Smooth muscle cell of the brain vasculature (primary cell): ENCODE data around the gene WDPCP.
"Not testable (repeated sequence)": the region's sequence is repeated elsewhere in the genome, so short reads cannot be mapped to it uniquely, and the experiment has no call there.

Source experiments
- DNase-seq: peaks from one replicate; pipeline ENCODE4 v3.0.0-alpha.2; 2012; ENCODE audit warnings: low read depth, low spot score

WDPCP gene

DNA sequence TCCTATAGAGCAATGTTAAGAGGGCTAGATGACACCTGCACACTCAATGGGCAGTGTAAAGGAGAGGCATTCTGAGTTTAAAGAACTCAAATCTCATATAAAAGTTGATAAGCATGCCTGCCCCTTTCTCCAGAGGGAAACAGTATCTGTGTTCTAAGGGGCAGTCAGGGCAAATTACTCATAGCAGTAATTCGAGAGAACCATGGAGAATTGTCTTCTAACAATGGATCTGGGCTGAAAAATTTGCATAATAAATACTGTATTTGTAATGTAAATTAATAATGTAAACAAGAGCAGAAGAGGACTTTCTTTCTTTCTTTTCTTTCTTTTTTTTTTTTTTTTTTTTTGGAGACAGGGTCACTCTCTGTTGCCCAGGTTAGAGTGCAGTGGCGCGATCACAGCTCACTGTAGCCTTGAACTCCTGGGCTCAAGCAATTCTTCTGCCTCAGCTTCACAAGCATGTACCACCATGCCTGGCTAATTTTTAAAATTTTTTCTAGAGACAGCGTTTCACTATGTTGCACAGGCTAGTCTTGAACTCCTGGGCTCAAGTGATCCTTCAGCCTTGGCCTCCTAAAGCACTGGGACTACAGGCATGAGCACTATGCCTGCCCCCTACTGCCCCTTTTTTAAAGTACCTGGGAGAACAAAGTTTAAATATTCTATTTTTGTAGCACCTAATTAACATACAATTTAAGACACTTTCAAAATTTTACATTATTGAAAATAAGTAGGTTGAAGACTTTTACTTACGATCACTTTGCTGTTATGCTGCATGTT, 467.0 kb downstream of the WDPCP start:
- no peak for DNase-seq

DNA sequence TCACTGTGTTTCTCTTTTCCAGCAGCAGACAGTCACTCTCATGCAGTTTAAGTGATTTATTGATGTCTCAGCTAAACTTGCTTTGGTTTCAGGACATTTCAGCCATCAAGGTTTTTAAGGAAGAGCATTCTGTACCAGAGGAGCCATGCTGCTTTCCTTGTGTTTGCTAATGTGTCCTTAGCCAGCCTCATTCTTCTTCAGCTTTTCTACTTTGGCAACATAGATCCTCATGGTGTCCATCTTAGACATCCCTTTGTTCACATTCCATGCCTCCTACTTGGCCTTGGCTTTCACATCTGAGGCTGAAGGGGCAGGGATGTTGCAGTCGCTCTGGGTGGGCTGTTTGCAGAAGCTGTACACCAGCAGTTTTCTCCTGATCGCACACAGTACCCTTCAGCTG, 469.5 kb downstream of the WDPCP start:
- no peak for DNase-seq

DNA sequence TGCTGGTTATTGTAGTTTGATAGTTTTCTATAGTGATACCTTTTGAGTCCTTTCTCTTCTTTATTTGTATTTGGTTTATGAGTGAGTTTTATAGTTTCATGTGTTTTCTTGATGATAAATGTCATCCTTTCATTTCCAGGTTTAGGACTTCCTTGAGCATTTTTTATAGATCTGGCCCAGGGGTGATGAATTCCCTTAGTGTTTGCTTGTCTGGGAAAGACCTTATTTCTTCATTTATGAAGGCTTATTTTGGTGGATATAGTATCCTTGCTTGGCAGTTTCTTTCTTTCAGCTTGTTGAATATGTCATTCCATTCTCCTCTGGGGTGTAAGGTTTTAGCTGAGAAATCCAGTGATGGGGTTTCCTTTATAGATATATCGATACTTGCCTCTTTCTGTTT, 483.8 kb downstream of the WDPCP start:
- DNase-seq = no peak

DNA sequence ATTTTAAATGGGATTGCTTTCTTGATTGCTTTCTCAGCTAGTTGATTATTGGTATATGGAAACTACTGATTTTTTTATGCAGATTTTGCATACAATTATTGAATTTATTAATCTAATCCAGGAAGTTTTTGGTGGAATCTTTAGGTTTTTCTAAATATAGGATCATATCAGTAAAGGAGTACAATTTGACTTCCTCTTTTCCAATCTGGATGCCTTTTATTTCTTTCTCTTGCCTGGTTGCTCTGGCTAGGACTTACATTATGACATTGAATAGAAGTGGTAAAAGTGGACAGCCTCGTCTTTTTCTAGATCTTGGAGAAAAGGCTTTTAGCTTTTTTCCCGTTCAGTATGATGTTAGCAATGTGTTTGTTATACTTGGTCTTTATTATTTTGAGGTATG, 486.3 kb downstream of the WDPCP start:
- DNase-seq = no peak

DNA sequence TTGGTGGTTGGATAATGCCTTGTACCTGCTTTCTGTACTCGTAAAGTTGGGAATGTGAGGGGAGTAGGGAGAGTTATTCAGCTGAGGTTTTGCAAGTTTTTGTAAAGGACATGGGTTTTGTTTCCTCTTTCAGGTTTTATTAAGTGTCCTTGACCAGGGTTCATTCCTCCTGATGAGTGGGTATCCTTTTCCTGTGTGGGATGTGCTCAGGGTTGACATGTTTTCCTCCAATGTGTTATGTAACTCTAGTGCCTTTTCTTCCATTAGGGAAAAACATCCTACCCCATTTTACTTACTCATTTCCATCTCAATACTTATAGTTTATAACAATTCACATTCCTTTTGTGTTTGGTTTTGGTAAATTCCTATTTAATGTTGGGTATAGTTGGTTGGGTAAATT, 489.2 kb downstream of the WDPCP start:
- no peak for DNase-seq

DNA sequence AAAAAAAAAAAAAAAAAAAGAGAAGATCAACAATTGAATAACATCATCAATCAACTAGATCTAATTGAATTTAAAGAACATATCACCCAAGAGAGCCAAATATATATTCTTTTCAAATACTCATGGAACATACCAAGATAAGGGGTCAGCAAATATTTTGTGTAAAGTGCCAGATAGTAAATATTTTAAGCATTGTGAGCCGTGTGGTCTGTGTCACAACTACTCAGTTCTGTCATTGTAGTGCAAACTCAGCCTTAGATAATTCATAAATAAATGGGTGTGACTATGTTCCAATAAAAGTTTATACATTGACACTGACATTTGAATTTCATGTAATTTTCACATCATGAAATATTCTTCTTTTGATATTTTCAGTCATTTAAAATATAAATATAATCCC, 491.8 kb downstream of the WDPCP start:
- DNase-seq = no peak

DNA sequence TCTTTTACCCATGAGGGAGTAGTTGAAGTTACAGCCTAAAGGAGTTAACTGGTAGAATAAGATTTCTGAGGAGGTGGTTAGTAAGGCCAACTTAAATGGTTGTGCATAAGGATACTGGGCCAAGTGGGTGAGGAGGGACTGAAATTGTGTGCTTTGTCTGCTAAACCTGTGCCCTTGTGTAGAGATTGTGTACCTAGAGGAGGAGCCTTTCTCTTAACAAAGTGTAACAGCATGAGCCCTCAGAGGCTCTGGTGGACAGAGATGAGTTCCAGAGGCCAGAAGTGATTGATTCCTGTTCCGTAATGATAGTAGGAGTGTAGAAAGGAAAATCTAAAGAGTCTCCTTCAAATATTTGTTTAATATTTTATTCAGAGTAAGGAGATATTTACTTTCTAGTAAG, 494.8 kb downstream of the WDPCP start:
- DNase-seq = no peak

DNA sequence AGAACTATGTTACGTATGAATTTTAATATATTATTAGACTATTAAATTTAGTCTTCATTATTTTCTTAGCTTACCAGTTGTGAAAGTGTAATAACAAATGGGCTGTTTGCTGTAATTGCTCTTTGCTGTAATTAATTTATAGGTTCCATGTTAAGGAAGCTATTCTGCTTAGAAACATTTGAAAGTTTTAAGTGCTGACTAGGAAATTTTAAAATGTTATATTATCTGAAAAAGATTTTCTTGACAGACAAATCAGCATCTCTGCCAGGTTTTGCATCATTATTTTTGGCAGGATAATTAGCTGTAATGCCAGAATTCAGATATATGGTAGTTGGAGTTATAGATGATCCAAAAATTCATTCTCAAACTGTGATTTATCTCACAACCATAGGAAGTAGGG, 495.4 kb downstream of the WDPCP start:
- DNase-seq = no peak

DNA sequence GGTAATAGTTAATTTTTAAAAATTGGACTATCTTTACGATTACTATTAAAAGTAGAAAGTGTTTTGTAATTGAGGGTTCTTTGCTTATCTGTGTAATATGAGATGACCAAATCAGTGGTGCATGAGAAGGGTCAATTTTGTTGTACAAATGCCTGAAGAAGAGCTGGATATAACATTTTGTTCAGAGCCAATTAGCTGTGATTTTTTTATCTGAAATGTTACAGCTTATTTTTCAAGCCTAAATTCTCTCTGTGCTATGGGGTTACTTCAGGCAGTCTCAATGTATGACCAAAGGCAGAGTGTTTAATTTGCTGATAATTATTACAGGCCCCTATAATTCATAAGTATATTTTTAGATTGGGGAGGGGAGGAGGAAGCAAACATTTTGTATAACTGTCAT, 495.9 kb downstream of the WDPCP start:
- no peak for DNase-seq

DNA sequence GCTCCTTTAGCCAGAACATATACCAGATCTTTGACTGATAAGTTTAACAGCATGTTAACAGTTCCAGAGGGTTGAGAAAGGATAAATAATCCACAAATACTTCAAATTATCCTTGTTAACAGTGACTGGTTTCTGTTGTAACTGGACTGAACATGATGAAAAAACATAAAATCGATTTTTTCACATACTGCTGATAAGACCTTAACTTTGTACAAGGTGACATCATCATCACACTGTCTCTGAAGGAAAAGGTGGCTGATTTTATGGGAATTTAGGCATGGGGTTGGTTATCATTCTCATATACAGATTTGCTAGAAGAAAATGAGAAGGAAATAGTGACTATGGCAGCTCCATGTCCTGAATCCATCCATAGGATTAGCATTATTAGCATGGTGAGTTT, 501.6 kb downstream of the WDPCP start:
- DNase-seq = no peak

DNA sequence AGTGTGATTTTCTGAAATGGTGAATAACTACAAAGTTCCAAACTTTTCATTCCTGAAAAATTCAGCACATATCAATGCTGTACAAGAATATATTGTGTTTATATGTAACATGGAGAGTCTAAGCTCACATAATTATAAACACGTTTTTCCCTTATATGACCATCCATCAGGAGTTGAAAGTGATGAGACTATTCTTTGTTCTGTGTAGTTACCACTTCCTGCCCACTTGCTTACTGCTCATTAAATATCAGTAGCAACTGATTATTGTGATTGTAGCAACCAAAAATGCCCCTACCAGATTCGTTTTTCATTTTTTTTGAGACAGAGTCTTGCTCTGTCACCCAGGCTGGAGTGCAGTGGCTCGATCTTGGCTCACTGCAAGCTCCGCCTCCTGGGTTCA, 506.9 kb downstream of the WDPCP start:
- DNase-seq = no peak

DNA sequence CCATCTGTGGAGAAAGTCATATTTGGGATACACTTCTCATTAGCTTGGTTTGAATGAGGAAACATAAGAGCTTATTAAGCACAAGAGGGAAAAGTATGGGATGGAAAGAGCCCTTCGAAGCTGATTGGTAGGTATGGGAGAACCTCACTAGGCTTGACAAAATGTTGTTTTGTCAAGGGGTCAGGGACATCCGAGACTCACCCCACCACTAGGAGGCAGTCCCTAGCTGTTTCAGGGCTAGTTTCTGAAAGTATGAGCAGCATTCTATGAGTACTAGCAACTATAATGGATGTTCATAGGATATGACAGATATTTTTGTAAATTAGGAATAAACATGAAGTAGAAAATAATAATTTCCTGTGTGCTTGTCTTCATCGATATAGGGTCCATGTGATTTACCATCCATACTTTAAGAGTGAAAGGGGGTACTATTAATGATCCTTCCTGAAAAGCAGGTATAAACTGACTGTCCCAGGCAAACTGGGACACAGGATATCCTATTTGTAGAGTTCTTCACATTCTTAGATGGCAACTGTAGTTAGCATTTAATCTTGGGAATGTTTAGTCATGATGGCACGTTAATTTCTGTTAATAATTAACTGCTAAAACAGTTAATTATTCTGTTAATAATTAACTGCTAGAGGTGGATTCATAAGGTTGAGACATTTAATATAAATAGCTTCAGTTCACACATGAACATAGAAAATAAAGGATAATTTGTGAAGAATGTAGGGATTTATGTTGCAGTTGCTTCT, 509.2 kb downstream of the WDPCP start:
- DNase-seq = no peak

DNA sequence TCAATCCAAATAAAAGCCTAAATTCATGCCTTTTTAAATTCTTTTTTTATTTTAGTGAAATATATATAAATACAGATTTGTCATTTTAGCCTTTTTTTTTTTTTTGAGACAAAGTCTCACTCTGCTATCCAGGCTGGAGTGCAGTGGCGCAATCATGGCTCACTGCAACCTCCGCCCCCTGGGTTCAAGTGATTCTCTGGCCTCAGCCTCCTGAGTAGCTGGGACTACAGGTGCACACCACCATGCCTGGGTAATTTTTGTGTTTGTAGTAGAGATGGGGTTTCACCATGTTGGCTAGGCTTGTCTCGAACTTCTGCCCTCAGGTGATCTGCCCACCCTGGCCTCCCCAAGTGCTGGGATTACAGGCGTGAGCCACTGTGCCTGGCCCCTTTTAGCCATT, 513.9 kb downstream of the WDPCP start:
- not testable (repeated sequence) for DNase-seq

DNA sequence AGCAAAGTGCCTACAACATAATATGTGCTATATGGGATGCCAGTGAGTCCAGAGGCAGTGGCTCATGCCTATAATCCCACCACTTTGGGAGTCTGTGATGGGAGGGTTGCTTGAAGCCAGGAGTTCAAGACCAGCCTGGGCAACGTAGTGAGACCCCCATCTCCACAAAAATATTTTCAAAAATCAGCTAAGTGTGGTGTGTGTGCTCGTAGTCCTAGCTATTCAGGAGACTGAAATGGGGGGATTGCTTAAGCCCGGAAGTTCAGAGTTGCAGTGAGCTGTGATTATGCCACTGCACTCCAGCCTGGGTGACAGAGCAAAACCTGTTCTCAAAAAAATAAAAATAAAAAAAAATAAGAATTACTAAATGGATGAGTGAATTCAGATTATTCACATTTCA, 514.3 kb downstream of the WDPCP start:
- no peak for DNase-seq

DNA sequence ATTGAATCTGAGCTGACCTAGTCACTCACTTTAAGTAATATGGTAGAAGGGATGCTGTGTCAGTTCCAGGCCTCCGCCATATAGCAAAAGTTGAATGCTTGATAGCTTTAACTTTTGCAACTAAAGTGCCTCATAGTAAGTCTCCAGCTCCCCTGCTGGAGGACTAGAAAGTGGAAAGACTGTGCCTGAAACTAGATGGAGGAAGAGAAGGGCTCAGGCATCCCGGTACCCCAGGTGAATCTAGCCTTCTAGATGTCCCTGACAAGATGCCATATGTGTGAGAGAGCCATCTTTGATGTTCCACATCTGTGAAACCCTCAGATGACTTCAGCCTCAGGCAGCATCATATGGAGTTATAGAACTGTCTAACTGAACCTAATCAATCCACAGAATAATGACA, 516.6 kb downstream of the WDPCP start:
- no peak for DNase-seq
